ENCODE measurements around the gene SREK1.

- TF ChIP-seq, protein P1, sequence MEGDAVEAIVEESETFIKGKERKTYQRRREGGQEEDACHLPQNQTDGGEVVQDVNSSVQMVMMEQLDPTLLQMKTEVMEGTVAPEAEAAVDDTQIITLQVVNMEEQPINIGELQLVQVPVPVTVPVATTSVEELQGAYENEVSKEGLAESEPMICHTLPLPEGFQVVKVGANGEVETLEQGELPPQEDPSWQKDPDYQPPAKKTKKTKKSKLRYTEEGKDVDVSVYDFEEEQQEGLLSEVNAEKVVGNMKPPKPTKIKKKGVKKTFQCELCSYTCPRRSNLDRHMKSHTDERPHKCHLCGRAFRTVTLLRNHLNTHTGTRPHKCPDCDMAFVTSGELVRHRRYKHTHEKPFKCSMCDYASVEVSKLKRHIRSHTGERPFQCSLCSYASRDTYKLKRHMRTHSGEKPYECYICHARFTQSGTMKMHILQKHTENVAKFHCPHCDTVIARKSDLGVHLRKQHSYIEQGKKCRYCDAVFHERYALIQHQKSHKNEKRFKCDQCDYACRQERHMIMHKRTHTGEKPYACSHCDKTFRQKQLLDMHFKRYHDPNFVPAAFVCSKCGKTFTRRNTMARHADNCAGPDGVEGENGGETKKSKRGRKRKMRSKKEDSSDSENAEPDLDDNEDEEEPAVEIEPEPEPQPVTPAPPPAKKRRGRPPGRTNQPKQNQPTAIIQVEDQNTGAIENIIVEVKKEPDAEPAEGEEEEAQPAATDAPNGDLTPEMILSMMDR (IDR thresholded peaks at IDR 0.05 in 2 of 3, conservative IDR thresholded peaks at IDR 0.05 in 1 of 3; ENCODE audit: insufficient read depth in 2 of 3, low read depth in 1 of 3, low read length in 3 of 3) = no peak
- TF ChIP-seq YY1 (IDR thresholded peaks at IDR 0.05; ENCODE audit: borderline replicate concordance in 1 of 3, control insufficient read depth in 1 of 3, extremely low read depth in 1 of 3, insufficient read depth in 3 of 3, insufficient read length in 1 of 3, insufficient replicate concordance in 2 of 3, low read depth in 1 of 3, low read length in 2 of 3) = no peak
- no peak for TF ChIP-seq ZNF512 (tag; IDR thresholded peaks at IDR 0.05)
- TF ChIP-seq, protein P2, sequence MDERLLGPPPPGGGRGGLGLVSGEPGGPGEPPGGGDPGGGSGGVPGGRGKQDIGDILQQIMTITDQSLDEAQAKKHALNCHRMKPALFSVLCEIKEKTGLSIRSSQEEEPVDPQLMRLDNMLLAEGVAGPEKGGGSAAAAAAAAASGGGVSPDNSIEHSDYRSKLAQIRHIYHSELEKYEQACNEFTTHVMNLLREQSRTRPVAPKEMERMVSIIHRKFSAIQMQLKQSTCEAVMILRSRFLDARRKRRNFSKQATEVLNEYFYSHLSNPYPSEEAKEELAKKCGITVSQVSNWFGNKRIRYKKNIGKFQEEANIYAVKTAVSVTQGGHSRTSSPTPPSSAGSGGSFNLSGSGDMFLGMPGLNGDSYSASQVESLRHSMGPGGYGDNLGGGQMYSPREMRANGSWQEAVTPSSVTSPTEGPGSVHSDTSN (CRISPR knock-in tag; IDR thresholded peaks at IDR 0.05; ENCODE audit: low read depth) = no peak
- TF ChIP-seq, protein P2 (tag; conservative IDR thresholded peaks at IDR 0.05; ENCODE audit: low read depth) = no peak
These were observed 6.9 kb downstream of the SREK1 start for GRCh38 chr5:66151030-66151429.
